IMR-90 (cell line): Measurements from ENCODE around the gene TEX38. TPM values are rescaled to one million over a fixed set of nuclear protein-coding genes. Genes with fewer than 3 reads are reported as not detected.

ENCODE experiments used
- ATAC-seq: fragments of 200-7000 bp; cut with Tn5 transposase; 2 replicates; pipeline ENCODE4 v1.9.1; 2020; ENCODE audit warnings: low read depth, mild to moderate bottlenecking, moderate library complexity
- BruUV-seq: library from RNA; stranded (reverse); fragments of 400-500 nt; replicated peaks from 2 replicates; lab custom pipeline; 2021; lab: Mats Ljungman, UMichigan
- CTCF ChIA-PET: fragments of 300-600 bp; formaldehyde crosslinking; extraction: SDS; loops from one replicate; lab custom pipeline; 2021; ENCODE audit warnings: antibody characterized with exemption; lab: Yijun Ruan, JAX
- POLR2A ChIA-PET: fragments of 300-600 bp; sonication (Branson Sonifier 250); formaldehyde crosslinking; loops from one replicate; lab custom pipeline; 2022; ENCODE audit warnings: antibody characterized with exemption; ENCODE audit not compliant: unreplicated experiment; lab: Charles Lee
- DNase-seq: peaks from one replicate; pipeline ENCODE4 v3.0.0; 2013
- H2AFZ ChIP-seq: replicated peaks from 2 replicates; pipeline ENCODE3; 2013; ENCODE audit warnings: low read length, mild to moderate bottlenecking; ENCODE audit not compliant: poor library complexity
- H2AK5ac ChIP-seq: 2 replicates; pipeline ENCODE4 v1.6.1; 2013; ENCODE audit warnings: low read depth, low read length, inconsistent platforms
- H2AK9ac ChIP-seq: replicated peaks from 2 replicates; pipeline ENCODE3; 2013; ENCODE audit warnings: mild to moderate bottlenecking, low read depth, low read length, moderate library complexity; ENCODE audit not compliant: poor library complexity
- H2BK120ac ChIP-seq: 2 replicates; pipeline ENCODE4 v1.6.1; 2013; ENCODE audit warnings: low read depth, low read length, inconsistent platforms
- H2BK15ac ChIP-seq: 3 replicates; pipeline ENCODE4 v1.6.1; 2013; ENCODE audit warnings: low read depth, low read length, inconsistent platforms
- H2BK20ac ChIP-seq: 2 replicates; pipeline ENCODE4 v1.6.1; 2013; ENCODE audit warnings: low read depth, mild to moderate bottlenecking, inconsistent platforms, low read length, moderate library complexity
- H2BK5ac ChIP-seq: 2 replicates; pipeline ENCODE4 v1.6.1; 2013; ENCODE audit warnings: mild to moderate bottlenecking, low read depth, low read length, inconsistent platforms; ENCODE audit not compliant: poor library complexity, severe bottlenecking
- H3K14ac ChIP-seq: replicated peaks from 2 replicates; pipeline ENCODE4 v1.6.1; 2013; ENCODE audit warnings: low read depth, low read length, inconsistent platforms
- H3K18ac ChIP-seq: 2 replicates; pipeline ENCODE4 v1.6.1; 2013; ENCODE audit warnings: low read depth, low read length, control low read depth
- H3K23ac ChIP-seq: 2 replicates; pipeline ENCODE4 v1.6.1; 2013; ENCODE audit warnings: low read depth, low read length, inconsistent platforms
- H3K27ac ChIP-seq: 2 replicates; pipeline ENCODE4 v1.5.1; 2013; ENCODE audit warnings: mild to moderate bottlenecking, control low read depth, low read length; ENCODE audit not compliant: insufficient read depth
- H3K27me3 ChIP-seq: 2 replicates; pipeline ENCODE4 v1.6.1; 2013; ENCODE audit warnings: low read length; ENCODE audit not compliant: control insufficient read depth, insufficient read depth
- H3K36me3 ChIP-seq: 2 replicates; pipeline ENCODE4 v1.6.1; 2013; ENCODE audit warnings: low read length, mixed read lengths; ENCODE audit not compliant: control insufficient read depth, insufficient read depth
- H3K4ac ChIP-seq: 2 replicates; pipeline ENCODE4 v1.6.1; 2013; ENCODE audit warnings: low read depth, low read length, inconsistent platforms
- H3K4me1 ChIP-seq: 2 replicates; pipeline ENCODE4 v1.6.1; 2013; ENCODE audit warnings: low read length, mixed read lengths; ENCODE audit not compliant: control insufficient read depth, insufficient read depth
- H3K4me2 ChIP-seq: 2 replicates; pipeline ENCODE4 v1.6.1; 2013; ENCODE audit warnings: low read depth, mild to moderate bottlenecking, control low read depth, low read length, moderate library complexity
- H3K4me3 ChIP-seq: 2 replicates; pipeline ENCODE4 v1.5.1; 2013; ENCODE audit warnings: low read depth, mild to moderate bottlenecking, control low read depth, low read length, moderate library complexity; ENCODE audit not compliant: insufficient read depth
- H3K56ac ChIP-seq: 2 replicates; pipeline ENCODE4 v1.6.1; 2013; ENCODE audit warnings: low read length, inconsistent platforms; ENCODE audit not compliant: insufficient read depth; ENCODE audit errors: extremely low read depth
- H3K79me1 ChIP-seq, 2 experiments: 2 replicates each; pipeline ENCODE4 v1.6.1; 2013; ENCODE audit warnings: low read length in 2 of 2, inconsistent platforms in 1 of 2, low read depth in 1 of 2
- H3K9ac ChIP-seq: 2 replicates; pipeline ENCODE4 v1.6.1; 2013; ENCODE audit warnings: low read depth, low read length, control low read depth
- H3K9me1 ChIP-seq: 2 replicates; pipeline ENCODE4 v1.6.1; 2013; ENCODE audit warnings: low read length, inconsistent platforms; ENCODE audit not compliant: insufficient read depth
- H3K9me3 ChIP-seq: 2 replicates; pipeline ENCODE4 v1.6.1; 2013; ENCODE audit warnings: low read length; ENCODE audit not compliant: control insufficient read depth, insufficient read depth
- H4K20me1 ChIP-seq: 2 replicates; pipeline ENCODE4 v1.6.1; 2013; ENCODE audit warnings: low read length, inconsistent platforms; ENCODE audit not compliant: insufficient read depth
- H4K5ac ChIP-seq: 2 replicates; pipeline ENCODE4 v1.6.1; 2013; ENCODE audit warnings: mild to moderate bottlenecking, low read depth, low read length, control low read depth
- H4K8ac ChIP-seq, 2 experiments: 2 replicates each; pipeline ENCODE4 v1.6.1; 2013; ENCODE audit warnings: low read depth in 2 of 2, low read length in 2 of 2, control low read depth in 1 of 2, inconsistent platforms in 1 of 2
- H4K91ac ChIP-seq: 2 replicates; pipeline ENCODE4 v1.6.1; 2013; ENCODE audit warnings: low read depth, low read length, inconsistent platforms; ENCODE audit not compliant: insufficient read depth
- CTCF ChIP-seq: conservative IDR thresholded peaks from 2 replicates; pipeline ENCODE4 v1.5.1; 2012; ENCODE audit warnings: mild to moderate bottlenecking, low read depth, low read length, improper control_type of control experiment
- FOS ChIP-seq: fragments of 150-350 bp; IDR thresholded peaks from 2 replicates; pipeline ENCODE4 v1.6.1; 2016; ENCODE audit warnings: low read depth, low read length
- NFE2L2 ChIP-seq: fragments of 150-350 bp; IDR thresholded peaks from 2 replicates; pipeline ENCODE4 v1.6.1; 2016; ENCODE audit warnings: low read depth, mild to moderate bottlenecking, low read length
- RAD21 ChIP-seq: IDR thresholded peaks from 2 replicates; pipeline ENCODE4 v1.6.1; 2012; ENCODE audit warnings: low read length, improper control_type of control experiment
- WGBS, 2 experiments: methylation state at CpG; one replicate each; pipeline versions ENCODE4 v1.1.5 to v1.1.7; 2013; ENCODE audit warnings: missing lambda C conversion rate in 2 of 2; ENCODE audit not compliant: insufficient read length in 1 of 2; ENCODE audit errors: extremely low coverage in 2 of 2; 5-methylcytosine and 5-hydroxymethylcytosine counted together
- dilution Hi-C: fragments of 300-500 bp; cut with HindIII; formaldehyde crosslinking; loops from one replicate; pipeline ENCODE4 v1.14.3; 2018; ENCODE audit warnings: low sequenced_read_pairs; ENCODE audit not compliant: unreplicated experiment
- in situ Hi-C: fragments of 300-500 bp; cut with MboI; formaldehyde crosslinking; loops from 3 replicates; pipeline ENCODE4 v1.14.3; 2019; ENCODE audit warnings: low sequenced_read_pairs, inconsistent platforms, mixed read lengths
- intact Hi-C: fragments of 100-400 bp; cut with micrococcal nuclease; formaldehyde crosslinking; loops from 2 replicates; pipeline ENCODE4 v1.10.0; 2022
- polyA plus RNA-seq, 3 experiments: library from polyadenylated mRNA; depleted of rRNA; stranded (reverse); fragments of >200 nt; gene quantifications; 2 replicates each; pipeline ENCODE4 v1.2.3, GENCODE V29; 2012; ENCODE audit warnings: low replicate concordance in 1 of 3
- total RNA-seq: library from RNA; depleted of rRNA; stranded (reverse); fragments of >200 nt; gene quantifications from 2 replicates; pipeline ENCODE4 v1.2.3, GENCODE V29; 2012

TEX38 gene
- total and polyA plus RNA-seq, 2 of the 4 experiments (the other 2 are of a cell fraction) = not detected

DNA sequence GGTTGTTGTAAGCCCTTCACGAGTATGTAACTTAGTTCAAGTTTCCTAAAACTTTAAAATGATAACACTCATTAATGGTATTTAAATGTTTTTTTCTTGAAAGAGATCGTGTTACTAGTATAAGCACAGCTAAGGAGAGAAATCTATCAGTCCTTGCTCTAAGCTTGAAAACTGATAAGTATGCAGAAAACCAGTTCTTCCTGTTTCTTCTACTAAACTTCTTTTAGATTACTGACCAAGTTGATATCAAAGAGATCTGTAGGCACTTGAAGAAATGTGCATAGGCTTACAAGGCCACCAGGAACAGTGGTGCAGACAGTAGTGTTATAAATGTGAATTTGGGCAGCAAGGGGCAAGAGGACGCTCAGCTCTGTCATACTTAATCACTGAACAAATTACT, 43.3 kb downstream of the TEX38 start:
- CTCF ChIA-PET = no interaction called here
- peaks cover 21% of the 10 kb centered on the region for H3K36me3 ChIP-seq
- in situ Hi-C loops = loop anchor here (25.0 kb wide), 1 partner anchor 303 kb away; no protein-coding TSS in a partner anchor

More for the DNA sequence above, 43.3 kb downstream of the TEX38 start:
- Histone ChIP-seq H3K27me3 (no peaks in the 10 kb centered on the region), H3K9me1 (peaks cover 5% of the 10 kb centered on the region; the same call in 1 of the 2 replicates), H2BK120ac (no peak overlapping the region), H3K14ac (no peak overlapping the region), H2BK20ac (no peak overlapping the region), H3K9me3 (no peaks in the 10 kb centered on the region), H2AK9ac (no peak overlapping the region), H4K91ac (no peak overlapping the region), H3K23ac (no peak overlapping the region), H3K4ac (no peak overlapping the region), H3K18ac (no peak overlapping the region), H2AK5ac (no peak overlapping the region), H3K4me2 (no peak overlapping the region), H3K79me1 (peaks cover 26 to 38% of the 10 kb centered on the region in 2 experiments), H4K8ac (no peak overlapping the region), H2BK15ac (no peak overlapping the region), H3K27ac (no peak overlapping the region), H4K5ac (no peak overlapping the region), H3K56ac (no peak overlapping the region), H4K20me1 (peaks cover 6% of the 10 kb centered on the region; the same call in 1 of the 2 replicates), H2AFZ (no peak overlapping the region), H3K9ac (no peak overlapping the region), H3K4me3 (no peak overlapping the region), H3K4me1 (peaks cover 10% of the 10 kb centered on the region), H2BK5ac (no peak overlapping the region)
- TF ChIP-seq FOS (no peak), NFE2L2 (no peak), CTCF (no peak), RAD21 (no peak)
- no TSS peak for BruUV-seq
- WGBS, 2 experiments = no CpG with 5 or more reads among the region's 3 CpGs
- POLR2A ChIA-PET = no interaction called here
- no peak for ATAC-seq
- dilution Hi-C loops = no loop called here
- no peak for DNase-seq
- intact Hi-C loops = loop anchor here (5.0 kb wide), 2 partner anchors 98 to 113 kb away; partner anchors contain the start of genes MKNK1 and MOB3C
